Measurements from ENCODE around the gene OSER1. TPM values are rescaled to one million over a fixed set of nuclear protein-coding genes. Genes with fewer than 3 reads are reported as not detected.

The OSER1 gene
- total RNA-seq, 4 donors from 2014 or later = 39.0 to 61.4 (median 54.2) TPM

DNA sequence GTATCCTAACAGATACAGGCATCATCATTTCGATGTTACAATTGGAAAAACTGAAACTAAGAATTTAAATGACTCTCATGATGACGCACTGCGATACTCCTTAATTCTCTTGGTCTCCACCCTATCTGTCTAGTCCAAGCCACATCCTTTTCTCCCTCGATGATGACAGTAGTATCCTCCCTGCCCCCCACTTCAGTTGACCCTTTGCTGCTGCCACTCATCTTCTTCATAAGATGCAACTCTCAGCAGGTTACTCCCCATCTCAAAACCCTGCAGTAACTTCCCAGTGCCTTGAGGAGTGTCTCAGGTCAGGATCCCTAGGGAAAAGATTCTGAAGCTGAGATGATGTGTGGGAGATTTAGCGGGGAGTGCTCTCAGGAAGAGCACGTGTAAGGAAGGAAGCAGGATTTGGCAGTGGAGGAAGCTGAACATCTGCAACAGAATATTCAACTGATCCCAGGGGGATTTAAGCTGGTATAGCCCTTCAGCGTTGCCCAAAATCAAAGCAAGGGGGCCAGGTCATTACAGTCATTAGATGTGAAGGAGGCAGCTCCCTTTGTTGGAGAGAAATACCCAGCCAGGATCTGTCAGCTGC, 39.7 kb downstream of the OSER1 start:
- TF ChIP-seq, protein P1, sequence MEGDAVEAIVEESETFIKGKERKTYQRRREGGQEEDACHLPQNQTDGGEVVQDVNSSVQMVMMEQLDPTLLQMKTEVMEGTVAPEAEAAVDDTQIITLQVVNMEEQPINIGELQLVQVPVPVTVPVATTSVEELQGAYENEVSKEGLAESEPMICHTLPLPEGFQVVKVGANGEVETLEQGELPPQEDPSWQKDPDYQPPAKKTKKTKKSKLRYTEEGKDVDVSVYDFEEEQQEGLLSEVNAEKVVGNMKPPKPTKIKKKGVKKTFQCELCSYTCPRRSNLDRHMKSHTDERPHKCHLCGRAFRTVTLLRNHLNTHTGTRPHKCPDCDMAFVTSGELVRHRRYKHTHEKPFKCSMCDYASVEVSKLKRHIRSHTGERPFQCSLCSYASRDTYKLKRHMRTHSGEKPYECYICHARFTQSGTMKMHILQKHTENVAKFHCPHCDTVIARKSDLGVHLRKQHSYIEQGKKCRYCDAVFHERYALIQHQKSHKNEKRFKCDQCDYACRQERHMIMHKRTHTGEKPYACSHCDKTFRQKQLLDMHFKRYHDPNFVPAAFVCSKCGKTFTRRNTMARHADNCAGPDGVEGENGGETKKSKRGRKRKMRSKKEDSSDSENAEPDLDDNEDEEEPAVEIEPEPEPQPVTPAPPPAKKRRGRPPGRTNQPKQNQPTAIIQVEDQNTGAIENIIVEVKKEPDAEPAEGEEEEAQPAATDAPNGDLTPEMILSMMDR (IDR thresholded peaks at IDR 0.05; ENCODE audit: low read depth) = no peak

DNA sequence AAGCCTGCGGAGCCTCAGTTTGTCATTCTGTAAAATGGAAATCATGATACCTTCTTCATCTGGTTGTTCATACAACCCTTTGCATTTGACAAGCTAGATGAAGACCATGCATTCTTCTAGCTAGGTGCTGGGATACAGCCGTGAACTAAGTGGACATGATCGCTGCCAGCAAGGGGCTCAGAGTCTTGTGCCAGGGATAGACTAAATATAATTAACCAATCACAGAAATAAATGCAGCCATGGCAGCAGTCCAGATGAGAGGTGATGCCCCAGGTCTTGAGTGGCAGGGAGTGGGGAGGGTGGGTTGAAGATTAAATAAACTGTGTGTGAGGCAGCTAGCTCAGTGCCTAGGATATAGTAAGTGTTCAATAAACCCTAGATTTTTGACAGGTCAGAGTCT, 42.8 kb downstream of the OSER1 start:
- TF ChIP-seq, protein P1 (IDR thresholded peaks at IDR 0.05; ENCODE audit: low read depth) = no peak

DNA sequence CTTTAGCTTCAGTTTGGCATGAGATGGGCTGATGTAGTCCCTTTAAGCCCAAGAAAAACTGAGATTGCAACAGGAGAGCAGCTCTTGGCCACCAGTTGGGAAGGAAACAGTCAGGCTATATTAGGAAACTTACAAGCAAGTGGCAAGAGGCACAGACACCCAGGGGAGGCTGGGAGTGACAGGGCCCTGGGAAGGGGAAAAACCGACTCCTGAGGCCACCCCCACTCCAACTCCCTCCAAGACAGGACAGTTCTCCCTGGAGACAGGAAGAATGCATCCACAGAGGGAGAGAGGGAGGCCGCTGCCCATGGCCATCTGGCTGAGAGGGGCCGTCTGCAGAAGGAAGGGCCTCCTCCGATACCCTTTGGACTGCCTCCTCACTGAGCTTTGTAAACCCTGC, 44.1 kb downstream of the OSER1 start:
- TF ChIP-seq, protein P1 (IDR thresholded peaks at IDR 0.05; ENCODE audit: low read depth) = no peak

DNA sequence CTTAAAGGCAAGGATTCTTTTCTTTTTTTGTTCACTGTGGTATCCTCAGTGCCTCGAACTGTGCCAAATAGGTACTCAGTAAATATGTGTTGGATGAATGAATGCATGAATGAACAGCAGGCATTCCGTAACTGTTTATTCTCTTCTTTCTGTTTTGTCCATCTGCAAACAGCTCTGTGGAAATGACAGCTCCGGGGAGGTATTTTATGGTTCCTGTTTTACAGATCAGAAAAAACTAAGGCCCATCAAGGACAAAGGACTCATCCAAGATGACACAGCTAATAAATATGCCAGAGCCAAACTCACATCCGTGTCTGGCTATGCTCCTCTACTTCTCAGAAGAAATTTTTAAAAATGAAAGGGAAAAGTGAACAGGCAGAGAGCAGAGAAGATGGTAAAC, 44.6 kb downstream of the OSER1 start:
- TF ChIP-seq, protein P1 (IDR thresholded peaks at IDR 0.05; ENCODE audit: low read depth) = no peak

DNA sequence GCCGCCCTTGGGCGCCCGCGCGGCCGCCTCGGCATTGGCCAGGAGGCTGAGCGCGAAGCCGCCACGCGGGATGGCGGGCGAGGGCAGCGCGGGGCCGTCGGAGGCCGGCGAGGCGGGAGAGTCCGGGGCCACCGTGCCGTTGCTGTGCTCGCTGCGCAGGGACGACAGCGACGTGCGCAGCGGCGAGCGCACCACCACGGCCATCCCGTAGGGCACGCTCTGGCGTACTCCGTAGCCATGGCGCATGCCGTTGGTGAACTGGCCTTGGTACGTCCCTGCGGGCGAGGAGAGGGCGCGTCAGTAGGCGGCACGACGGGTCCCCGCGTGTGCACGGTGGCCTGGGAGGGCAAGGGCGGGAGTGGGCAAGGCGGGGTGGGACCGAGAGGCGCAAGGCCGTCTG, 50.4 kb downstream of the OSER1 start:
- TF ChIP-seq, protein P1 (IDR thresholded peaks at IDR 0.05; ENCODE audit: low read depth) = no peak

DNA sequence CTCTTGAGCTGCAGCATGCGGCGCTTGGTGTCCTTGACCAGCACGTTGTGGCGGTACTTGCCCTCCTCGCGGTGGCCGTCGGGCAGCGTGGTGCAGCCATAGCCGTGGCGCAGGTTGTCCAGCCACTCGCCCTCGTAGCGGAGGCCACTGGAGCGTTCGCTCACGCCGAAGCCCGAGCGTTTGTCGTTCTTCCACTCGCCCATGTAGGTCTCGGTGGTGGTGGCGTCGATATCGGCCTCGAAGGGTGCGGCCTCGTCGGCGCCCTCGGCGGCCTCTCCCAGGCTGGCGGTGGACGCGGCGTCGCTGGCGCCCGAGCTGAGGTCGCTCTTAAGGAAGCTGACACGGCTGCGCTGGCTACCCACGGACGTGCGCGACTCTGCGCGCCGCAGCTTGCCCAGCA, 50.9 kb downstream of the OSER1 start:
- TF ChIP-seq, protein P1 (IDR thresholded peaks at IDR 0.05; ENCODE audit: low read depth) = no peak

DNA sequence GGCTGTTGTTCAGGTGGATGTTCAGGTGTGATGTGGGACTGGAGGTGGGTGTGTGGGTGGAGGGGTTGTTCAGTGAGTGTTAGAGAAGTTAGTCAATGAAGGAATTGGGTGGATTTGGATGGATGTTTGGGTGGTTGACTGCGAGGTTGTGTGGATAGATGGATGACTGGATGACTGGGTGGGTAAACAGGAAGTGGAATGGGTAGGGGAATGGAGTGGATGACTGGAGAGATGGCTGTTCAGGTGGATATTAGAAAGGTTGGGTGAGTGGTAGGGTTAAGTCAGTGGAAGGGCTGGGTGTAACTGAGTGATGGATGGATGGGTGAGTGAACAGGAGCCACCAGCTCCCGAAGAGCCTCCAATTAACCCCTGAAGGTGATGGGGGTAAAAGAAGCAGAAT, 51.4 kb downstream of the OSER1 start:
- TF ChIP-seq, protein P1 (IDR thresholded peaks at IDR 0.05; ENCODE audit: low read depth) = no peak
